ENCODE results near the gene AKR1C1. TPM values are rescaled to one million over a fixed set of nuclear protein-coding genes. Genes with fewer than 3 reads are reported as not detected.

The AKR1C1 gene
- total RNA-seq, 2 experiments from 2014 or later: not detected

- Histone ChIP-seq H2AFZ (ENCODE audit: low read length) (no peak overlapping the region), H3K36me3 (ENCODE audit: insufficient read depth, low read length) (no peaks in the 10 kb centered on the region), H3K4me3 (ENCODE audit: low read depth, low read length, poor library complexity, severe bottlenecking) (no peak overlapping the region), H3K9me3 (ENCODE audit: low read length) (no peaks in the 10 kb centered on the region), H3K9me2 (ENCODE audit: insufficient read depth, low read length) (no peaks in the 10 kb centered on the region), H3K4me1 (ENCODE audit: insufficient read depth, low read length, poor library complexity, severe bottlenecking) (no peaks in the 10 kb centered on the region), H3K27ac (ENCODE audit: low read depth, low read length, poor library complexity, severe bottlenecking) (no peak overlapping the region), H4K20me1 (ENCODE audit: insufficient read depth, low read length) (no peaks in the 10 kb centered on the region), H3K4me2 (ENCODE audit: low read length) (no peak overlapping the region), H3K79me2 (ENCODE audit: insufficient read depth, low read depth, low read length) (no peaks in the 10 kb centered on the region)
- DNase-seq (ENCODE audit: low spot score): no peak
- BruUV-seq (replicated peaks): no TSS peak
- CTCF ChIA-PET (ENCODE audit: unreplicated experiment): no interaction called here
- intact Hi-C loops (cut with micrococcal nuclease; ENCODE audit: unreplicated experiment): no loop called here
- POLR2A ChIA-PET: no interaction called here
- TF ChIP-seq CTCF (conservative IDR thresholded peaks at IDR 0.05; ENCODE audit: low read length): no peak
- TF ChIP-seq EZH2phosphoT487 (IDR thresholded peaks at IDR 0.05; ENCODE audit: borderline replicate concordance, low read depth, low read length): no peak
These were observed 31.6 kb upstream of the AKR1C1 start for GRCh38 chr10:4931587-4931986.

- Histone ChIP-seq H3K9me2 (ENCODE audit: insufficient read depth, low read length) (no peaks in the 10 kb centered on the region), H2AFZ (ENCODE audit: low read length) (no peak overlapping the region), H3K4me3 (ENCODE audit: low read depth, low read length, poor library complexity, severe bottlenecking) (no peak overlapping the region), H3K79me2 (ENCODE audit: insufficient read depth, low read depth, low read length) (no peaks in the 10 kb centered on the region), H3K27ac (ENCODE audit: low read depth, low read length, poor library complexity, severe bottlenecking) (no peak overlapping the region), H3K4me2 (ENCODE audit: low read length) (no peak overlapping the region), H4K20me1 (ENCODE audit: insufficient read depth, low read length) (no peaks in the 10 kb centered on the region), H3K9me3 (ENCODE audit: low read length) (no peaks in the 10 kb centered on the region), H3K4me1 (ENCODE audit: insufficient read depth, low read length, poor library complexity, severe bottlenecking) (no peaks in the 10 kb centered on the region), H3K36me3 (ENCODE audit: insufficient read depth, low read length) (no peaks in the 10 kb centered on the region)
- TF ChIP-seq EZH2phosphoT487 (IDR thresholded peaks at IDR 0.05; ENCODE audit: borderline replicate concordance, low read depth, low read length): no peak
- TF ChIP-seq CTCF (conservative IDR thresholded peaks at IDR 0.05; ENCODE audit: low read length): no peak
- ChIA-PET POLR2A (no interaction called here), CTCF (ENCODE audit: unreplicated experiment) (no interaction called here)
- no TSS peak for BruUV-seq (replicated peaks)
- intact Hi-C loops (cut with micrococcal nuclease; ENCODE audit: unreplicated experiment): no loop called here
- no peak for DNase-seq (ENCODE audit: low spot score)
These were observed 28.7 kb upstream of the AKR1C1 start for GRCh38 chr10:4934391-4934987.

DNA sequence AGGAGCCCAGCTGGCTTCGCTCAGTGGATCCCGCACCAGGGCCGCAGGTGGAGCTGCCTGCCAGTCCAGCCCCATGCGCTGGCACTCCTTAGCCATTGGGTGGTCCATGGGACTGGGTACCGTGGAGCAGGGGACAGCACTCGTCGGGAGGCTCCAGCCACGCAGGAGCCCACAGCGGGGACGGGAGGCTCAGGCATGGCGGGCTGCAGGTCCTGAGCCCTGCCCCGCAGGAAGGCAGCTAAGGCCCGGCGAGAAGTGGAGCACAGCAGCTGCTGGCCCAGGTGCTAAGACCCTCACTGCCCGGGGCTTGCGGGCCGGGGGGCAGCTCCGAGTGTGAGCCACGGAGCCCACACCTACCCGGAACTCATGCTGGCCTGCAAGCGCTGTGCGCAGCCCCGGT is 25.9 kb upstream of the AKR1C1 start:
- Histone ChIP-seq H3K9me2 (ENCODE audit: insufficient read depth, low read length) (no peaks in the 10 kb centered on the region), H3K4me1 (ENCODE audit: insufficient read depth, low read length, poor library complexity, severe bottlenecking) (no peaks in the 10 kb centered on the region), H3K36me3 (ENCODE audit: insufficient read depth, low read length) (no peaks in the 10 kb centered on the region), H4K20me1 (ENCODE audit: insufficient read depth, low read length) (no peaks in the 10 kb centered on the region), H3K9me3 (ENCODE audit: low read length) (no peaks in the 10 kb centered on the region), H3K79me2 (ENCODE audit: insufficient read depth, low read depth, low read length) (no peaks in the 10 kb centered on the region), H3K4me3 (ENCODE audit: low read depth, low read length, poor library complexity, severe bottlenecking) (no peak overlapping the region), H3K27ac (ENCODE audit: low read depth, low read length, poor library complexity, severe bottlenecking) (no peak overlapping the region), H2AFZ (ENCODE audit: low read length) (no peak overlapping the region), H3K4me2 (ENCODE audit: low read length) (no peak overlapping the region)
- CTCF ChIA-PET (ENCODE audit: unreplicated experiment): no interaction called here
- TF ChIP-seq EZH2phosphoT487 (IDR thresholded peaks at IDR 0.05; ENCODE audit: borderline replicate concordance, low read depth, low read length): no peak
- TF ChIP-seq CTCF (conservative IDR thresholded peaks at IDR 0.05; ENCODE audit: low read length): no peak
- POLR2A ChIA-PET: no interaction called here
- BruUV-seq (replicated peaks): no TSS peak
- intact Hi-C loops (cut with micrococcal nuclease; ENCODE audit: unreplicated experiment): no loop called here
- no peak for DNase-seq (ENCODE audit: low spot score)

Data from OCI-LY7 (cell line).